NB4 (cell line): ENCODE data around the gene RARA.

Experiments
- CTCF ChIP-seq: IDR thresholded peaks from one replicate; pipeline ENCODE4 v1.5.1; 2012; ENCODE audit warnings: low read depth, low read length
- POLR2A ChIP-seq: IDR thresholded peaks from 2 replicates; pipeline ENCODE4 v1.6.1; 2011; ENCODE audit warnings: mild to moderate bottlenecking; ENCODE audit not compliant: insufficient read length; ENCODE audit errors: extremely low read depth

GRCh38 chr17:40298726-40299125 lies 10.3 kb upstream of the RARA start:
- no peak for TF ChIP-seq CTCF
- TF ChIP-seq POLR2A = no peak
